GM18520 (cell line): Measurements from ENCODE around the gene ZBTB26.
"Not testable (repeated sequence)": the region's sequence is repeated elsewhere in the genome, so short reads cannot be mapped to it uniquely, and the experiment has no call there.

Experiments used
- ATAC-seq: cut with Tn5 transposase; IDR thresholded peaks from one replicate; pipeline ENCODE4 v1.9.1; 2021; ENCODE audit not compliant: unreplicated experiment

ZBTB26 gene

DNA sequence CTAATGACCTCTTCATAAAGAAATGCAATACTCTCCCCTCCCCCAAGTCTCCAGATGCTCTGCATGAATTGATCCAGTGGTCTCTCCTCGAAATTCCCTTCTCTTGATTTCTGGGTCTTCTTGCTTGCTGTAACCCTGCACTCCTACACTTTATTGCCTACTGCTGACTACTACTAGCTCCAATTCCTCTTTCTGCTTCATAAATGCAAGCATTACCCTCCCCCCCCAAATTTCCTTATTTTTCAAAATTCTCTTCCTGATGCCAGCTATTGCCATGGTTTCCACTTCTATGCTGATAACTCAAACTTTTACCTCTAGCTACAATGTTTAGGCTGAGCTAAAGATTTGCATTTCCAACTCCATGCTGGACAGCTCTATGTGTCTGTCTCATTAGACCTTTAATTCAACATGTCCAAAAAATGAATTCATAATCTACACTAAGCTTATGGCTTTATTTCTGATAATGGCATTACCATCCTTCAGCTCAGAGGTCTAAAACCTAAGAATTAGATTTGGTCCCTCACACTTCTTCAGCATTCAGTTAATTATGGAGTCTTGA lies 1.4 kb downstream of the ZBTB26 start:
- ATAC-seq = no peak

DNA sequence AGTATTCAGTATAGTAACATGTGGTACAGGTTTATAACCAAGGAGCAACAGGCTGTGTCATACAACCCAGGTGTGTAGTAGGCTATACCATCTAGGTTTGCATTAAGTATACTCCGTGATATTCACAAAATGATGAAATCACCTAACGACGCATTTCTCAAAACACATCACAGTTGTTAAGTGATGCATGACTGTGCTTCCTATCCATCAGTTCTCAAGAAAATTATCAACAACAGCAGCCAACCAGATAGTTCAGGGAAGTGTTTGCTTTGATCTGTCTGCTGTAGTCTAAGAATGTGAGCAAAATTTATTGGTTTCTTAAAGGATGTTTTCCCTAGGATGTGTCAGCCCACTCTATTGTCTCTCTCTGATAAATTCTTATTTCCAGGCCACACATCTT lies 7.4 kb downstream of the ZBTB26 start:
- ATAC-seq = no peak

DNA sequence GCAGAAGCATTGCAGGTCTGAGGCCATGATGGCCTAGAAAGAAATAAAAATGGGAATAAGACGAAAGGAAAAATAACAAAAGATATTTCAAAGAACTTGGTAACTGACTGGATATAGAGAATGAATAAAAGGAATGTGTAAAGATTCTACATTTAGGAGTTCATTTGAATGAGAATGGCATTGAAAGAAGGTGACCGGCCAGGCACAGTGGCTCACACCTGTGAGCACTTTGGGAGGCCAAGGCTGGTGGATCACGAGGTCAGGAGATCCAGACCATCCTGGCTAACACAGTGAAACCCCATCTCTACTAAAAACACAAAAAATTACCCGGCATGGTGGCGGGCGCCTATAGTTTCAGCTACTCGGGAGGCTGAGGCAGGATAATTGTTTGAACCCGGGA lies 8.6 kb downstream of the ZBTB26 start:
- no peak for ATAC-seq

DNA sequence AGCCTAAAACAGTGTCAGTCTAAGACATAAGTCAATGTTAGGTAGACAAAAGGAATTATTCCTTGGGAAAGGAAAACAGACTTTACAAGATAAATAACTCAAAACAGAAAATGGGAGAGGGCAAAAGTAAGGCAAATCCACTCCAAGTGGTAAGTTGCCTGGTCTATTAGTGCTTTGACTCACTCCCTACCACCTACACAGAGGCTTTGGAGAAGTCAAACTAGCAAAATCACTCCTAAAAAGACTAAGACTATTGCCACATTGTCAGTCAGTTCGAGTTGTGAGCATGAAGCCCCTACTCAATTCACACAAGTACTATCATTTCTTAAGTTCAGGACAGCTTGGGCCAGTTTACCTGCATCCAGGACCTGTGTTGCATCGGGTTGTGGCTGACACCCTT lies 13.0 kb downstream of the ZBTB26 start:
- no peak for ATAC-seq

DNA sequence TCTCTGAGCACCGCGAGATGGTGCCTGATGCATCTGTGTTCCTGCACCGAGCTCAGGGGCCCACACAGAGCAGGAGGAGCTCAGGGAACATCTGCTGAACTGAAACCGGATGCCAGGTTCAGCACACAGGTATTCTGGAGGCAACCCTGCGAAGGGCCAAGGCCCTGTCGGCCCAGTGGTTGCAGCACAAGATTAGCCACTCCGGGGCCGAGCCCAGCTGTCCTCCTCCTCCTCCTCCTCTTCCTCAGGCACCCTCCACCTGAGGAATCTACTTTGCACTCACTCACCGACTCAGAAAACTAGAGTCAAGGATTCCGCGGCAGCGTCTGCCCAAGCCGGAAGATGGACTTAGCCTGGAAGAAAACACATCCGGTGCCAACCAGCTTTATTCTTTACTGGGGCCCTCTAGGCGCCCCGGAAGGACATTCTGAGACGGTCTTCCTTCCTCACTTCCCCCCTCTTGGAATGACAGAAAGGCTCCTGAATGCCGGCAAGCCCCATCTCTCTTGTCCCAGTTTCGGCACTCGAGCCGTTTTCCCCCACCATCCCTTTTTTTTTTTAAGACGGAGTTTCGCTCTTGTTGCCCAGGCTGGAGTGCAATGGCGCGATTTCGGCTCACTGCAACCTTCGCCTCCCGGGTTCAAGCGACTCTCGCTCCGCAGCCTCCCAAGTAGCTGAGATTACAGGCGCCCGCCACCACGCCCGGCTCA lies 18.2 kb downstream of the ZBTB26 start, which contains the start of gene ZBTB6:
TSS of gene ZBTB6 (minus strand) at position 360 of the 710 bp plus-strand sequence. CDS start 1,251 bp downstream, outside the sequence.
- ATAC-seq = peak; percentile 92

DNA sequence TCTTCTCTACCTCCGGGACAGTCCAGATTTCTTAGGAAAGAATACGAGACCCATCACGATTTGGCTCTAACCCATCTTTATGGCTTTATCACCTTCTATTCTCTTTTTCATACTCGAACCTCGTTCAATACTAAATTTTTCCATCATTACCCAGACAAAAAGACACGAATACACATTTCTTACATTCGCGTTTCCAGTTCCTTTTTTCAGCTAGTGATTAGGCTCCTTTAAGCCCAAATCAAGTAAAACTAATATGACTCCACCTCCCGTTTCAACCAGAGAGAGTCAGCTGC lies 18.7 kb downstream of the ZBTB26 start:
- ATAC-seq = no peak

DNA sequence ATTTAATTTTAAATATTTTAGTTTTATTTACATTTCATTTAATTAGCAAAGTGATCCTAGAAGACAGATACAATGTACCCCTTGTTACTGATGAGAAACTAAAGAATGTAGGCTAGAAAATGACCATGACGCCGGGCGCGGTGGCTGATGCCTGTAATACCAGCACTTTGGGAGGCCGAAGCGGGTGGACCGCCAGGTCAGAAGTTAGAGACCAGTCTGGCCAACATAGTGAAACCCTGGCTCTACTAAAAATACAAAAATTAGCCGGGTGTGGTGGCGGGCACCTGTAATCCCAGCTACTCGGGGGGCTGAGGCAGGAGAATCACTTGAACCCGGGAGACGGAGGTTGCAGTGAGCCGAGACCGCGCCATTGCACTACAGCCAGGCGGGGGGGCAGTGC lies 25.2 kb downstream of the ZBTB26 start:
- not testable (repeated sequence) for ATAC-seq

DNA sequence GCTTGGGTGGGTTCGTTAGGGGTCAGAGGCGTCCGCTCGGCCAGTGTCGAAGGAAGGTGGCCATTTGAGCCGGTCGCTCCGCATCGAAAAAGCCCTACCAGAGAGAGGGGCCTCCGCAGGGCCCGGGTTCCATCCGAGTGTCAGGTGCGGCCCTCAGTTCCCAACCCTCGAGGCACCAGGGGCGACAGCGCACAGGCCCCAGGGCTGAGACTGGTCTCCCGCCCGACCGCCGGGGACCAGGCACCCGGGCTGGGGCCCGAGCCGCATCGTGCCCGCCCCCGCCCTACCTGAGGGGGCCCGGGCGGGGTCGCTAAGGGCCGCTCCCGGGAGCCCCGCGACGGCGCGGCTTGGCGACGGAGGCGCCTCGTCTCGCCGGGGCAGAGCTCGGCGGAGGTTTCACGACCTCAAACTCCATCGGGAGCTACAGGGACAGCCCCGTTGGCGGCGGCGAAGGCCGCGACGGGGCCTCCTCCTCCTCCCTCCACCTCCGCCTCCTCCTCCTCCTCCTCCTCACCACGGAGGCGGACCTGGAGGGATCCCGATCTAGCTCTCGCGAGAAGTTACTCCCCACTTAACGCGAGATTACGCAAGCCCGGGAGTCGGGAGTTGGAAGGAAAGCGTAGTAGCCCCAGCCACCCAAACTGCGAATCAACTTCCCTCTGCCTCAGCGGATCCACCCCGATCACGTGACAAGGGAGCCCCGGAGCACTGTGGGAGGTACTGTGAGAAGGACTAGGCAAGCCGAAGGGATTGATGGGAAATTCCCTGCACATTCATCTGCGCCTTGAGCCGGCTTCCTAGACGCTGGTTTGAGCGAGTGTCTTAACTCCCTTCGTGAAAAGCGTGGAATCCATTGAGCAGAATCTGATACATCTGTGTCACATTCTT lies 26.2 kb downstream of the ZBTB26 start, which contains the start of gene RC3H2:
TSS of gene RC3H2 (minus strand) at position 537 of the 888 bp plus-strand sequence. CDS start 7,850 bp downstream, outside the sequence.
- peak; percentile 77 for ATAC-seq

DNA sequence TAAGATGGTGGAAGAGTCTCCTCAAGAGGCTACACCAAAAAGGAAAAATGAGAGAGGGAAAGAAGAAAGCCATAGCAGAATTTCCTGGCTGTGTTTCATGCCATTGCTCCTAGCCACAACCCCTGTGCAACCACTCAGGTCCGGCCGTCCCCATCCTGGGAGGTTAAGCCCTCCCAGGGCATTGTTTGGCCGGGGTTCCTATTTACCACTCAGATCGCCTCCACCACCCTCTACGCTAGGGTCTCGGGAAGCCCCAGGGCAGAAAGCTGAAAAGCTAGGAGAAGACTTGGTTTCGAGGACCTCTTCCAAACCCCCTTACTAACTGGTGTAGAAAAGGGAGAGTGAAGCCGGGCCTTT lies 26.9 kb downstream of the ZBTB26 start:
- peak; percentile 14 for ATAC-seq

DNA sequence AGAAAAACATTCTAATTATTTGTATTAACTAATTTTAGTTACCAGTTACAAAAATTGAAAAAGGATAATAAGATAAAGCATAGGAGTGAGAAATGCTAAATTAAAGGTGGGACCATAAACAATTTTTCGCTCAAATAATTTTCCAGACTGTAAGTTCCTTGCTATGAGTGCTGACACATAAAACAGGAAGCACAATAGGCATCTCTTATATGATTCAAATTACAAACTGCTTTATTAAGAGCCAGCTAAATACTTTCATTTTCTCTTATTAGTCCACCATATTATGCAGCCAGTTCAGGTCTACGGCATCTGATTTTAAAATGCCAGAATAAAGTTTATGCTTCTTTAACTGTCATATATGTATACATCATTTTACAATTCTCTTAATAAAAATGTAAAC lies 30.5 kb downstream of the ZBTB26 start:
- ATAC-seq = no peak

DNA sequence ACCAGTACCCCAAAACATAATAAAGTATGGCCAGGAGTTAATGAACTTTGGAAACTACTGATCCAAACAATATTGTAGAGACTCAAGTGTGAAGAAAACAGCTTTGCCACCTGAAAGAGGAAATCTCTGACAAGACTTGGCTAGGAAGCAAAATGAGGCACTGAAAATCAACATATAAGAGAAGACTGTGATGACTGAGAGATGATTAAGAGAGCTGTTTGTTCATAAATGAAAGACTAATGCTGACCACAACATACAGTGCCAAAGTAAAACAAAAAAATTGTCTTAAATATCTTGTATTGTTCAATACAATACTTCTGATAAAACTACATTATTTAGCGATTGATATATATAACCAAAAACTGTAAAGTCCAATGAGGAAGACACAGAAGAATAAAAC lies 33.3 kb downstream of the ZBTB26 start:
- ATAC-seq = no peak

DNA sequence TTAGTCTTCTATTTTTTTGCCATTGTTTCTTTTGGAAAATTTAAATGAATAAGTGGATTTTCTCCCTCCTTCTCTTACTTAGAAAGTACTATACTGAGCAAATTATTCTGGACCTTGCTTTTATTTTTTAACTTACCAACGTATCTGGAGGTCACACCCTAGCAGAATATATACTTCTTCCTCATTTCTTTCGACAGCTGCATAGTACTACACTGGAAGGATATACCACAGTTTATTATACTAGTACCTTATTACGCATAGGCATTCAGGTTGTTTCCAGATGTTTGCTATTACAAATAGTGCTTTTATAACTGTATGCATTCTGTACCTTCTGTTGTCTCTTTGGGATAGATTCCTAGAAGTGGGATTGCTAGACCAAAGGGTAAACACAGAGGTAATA lies 42.8 kb downstream of the ZBTB26 start:
- ATAC-seq = no peak

DNA sequence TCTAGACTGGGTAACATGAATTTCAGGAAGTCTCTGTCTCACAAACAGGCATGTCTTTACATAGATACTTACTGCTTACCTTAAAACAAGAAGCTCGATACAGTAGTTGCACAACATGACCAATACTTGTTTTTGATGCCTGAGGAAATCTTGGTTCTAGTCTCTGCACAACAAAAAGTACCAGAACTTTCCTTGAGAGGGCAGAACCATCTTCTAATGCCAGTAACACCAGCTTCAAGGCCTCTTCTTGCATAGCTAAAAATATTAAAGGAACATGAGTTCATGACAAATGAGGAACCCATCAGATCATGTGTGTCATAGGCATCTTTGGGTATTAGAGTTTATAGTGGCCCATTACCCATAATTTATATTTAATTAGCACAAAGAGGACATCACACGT lies 48.2 kb downstream of the ZBTB26 start:
- ATAC-seq = no peak

DNA sequence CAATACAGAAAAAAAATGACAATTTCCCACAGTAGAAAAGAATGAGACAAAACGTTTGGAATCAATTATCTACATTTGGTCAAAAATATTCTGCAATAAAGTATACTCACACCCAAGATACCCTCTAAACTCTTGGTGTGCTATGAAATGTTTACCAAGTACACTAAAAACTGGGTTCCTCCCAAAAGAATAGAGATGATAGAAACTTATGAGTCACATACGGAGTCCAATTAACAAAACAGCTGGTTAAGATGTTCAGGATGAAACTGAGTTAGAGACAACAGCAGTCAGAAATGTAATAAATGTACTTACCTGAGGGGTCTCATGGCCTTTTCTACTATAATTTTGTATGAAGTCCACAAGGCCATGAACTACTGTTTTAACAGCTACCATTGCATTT lies 51.9 kb downstream of the ZBTB26 start:
- ATAC-seq = no peak

DNA sequence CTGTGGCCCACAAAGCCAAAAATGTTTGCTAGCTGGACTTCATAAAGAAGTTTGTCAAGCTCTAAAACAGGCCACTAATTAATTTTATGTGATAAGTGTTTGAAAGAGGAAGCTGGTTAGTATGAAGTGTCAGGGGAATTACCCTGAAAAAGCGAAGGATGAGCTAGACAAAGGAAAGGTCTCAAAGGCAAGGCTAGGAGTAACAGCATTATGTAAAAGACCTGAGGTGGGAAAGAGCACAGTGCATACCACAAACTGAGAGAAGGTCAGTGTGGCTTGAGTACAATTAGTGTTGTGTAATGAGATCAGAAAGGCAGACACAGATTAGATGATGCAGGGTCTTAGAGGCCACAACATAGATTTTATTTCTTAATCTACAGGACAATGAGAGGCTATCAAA lies 55.8 kb downstream of the ZBTB26 start:
- no peak for ATAC-seq

DNA sequence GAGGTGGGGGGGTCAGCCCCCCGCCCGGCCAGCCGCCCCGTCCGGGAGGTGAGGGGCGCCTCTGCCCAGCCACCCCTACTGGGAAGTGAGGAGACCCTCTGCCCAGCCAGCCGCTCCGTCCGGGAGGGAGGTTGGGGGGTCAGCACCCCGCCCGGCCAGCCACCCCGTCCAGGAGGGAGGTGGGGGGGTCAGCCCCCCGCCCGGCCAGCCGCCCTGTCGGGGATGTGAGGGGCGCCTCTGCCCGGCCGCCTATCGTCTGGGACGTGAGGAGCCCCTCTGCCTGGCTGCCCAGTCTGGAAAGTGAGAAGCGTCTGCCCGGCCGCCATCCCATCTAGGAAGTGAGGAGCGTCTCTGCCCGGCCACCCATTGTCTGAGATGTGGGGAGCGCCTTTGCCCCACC lies 64.0 kb downstream of the ZBTB26 start:
- ATAC-seq = not testable (repeated sequence)

DNA sequence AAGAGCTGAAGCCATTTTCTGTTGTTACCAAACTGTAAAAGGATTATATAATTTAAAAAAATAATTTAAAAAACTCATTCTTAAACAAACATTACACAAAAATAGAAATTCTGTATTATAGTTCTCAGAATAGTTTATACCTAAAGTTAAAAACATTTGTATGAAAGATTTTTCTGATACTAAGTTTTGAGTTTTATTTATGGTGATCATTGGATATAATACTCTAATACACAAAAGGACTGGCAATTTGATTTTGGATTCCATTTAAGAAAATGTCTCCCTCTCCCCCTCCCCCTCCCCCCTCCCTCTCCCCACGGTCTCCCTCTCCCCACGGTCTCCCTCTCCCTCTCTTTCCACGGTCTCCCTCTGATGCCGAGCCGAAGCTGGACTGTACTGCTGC lies 65.2 kb downstream of the ZBTB26 start:
- ATAC-seq = no peak
